ENCODE measurements around the gene GPR4. TPM values are rescaled to one million over a fixed set of nuclear protein-coding genes. Genes with fewer than 3 reads are reported as not detected.

The GPR4 gene
- total RNA-seq, 6 donors from 2014 or later, result 1.0 to 22.1 (median 6.8) TPM

DNA sequence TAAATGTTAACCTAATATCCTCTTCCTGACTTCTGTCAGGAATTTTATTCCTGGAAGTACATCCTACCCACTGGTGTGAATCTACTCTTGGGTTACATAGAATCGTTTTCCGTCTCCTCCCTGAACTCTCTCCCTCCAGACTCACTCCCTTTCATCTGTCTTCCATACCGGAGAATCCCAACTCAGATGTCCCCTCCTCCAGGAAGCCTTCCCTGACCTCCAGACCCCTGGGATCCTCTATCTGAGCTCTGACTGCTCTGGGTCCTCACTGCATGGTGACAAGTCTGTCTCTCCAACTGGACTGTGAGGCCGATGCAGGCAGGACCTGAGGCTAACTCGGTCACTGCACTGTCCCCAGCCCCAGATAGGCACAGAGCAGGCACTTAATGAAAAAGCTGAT is 42.0 kb downstream of the GPR4 start:
- Histone ChIP-seq H3K27me3 (no peaks in the 10 kb centered on the region), H3K27ac (no peak overlapping the region), H3K4me1 (peaks cover 0 to 7% (median 0%) of the 10 kb centered on the region in 4 donors), H3K9me3 (no peaks in the 10 kb centered on the region), H3K36me3 (no peaks in the 10 kb centered on the region), H3K4me3 (no peak overlapping the region)
- TF ChIP-seq POLR2AphosphoS5 (IDR thresholded peaks at IDR 0.05), result no peak
- TF ChIP-seq EP300 (IDR thresholded peaks at IDR 0.05), result no peak
- TF ChIP-seq, protein P1, sequence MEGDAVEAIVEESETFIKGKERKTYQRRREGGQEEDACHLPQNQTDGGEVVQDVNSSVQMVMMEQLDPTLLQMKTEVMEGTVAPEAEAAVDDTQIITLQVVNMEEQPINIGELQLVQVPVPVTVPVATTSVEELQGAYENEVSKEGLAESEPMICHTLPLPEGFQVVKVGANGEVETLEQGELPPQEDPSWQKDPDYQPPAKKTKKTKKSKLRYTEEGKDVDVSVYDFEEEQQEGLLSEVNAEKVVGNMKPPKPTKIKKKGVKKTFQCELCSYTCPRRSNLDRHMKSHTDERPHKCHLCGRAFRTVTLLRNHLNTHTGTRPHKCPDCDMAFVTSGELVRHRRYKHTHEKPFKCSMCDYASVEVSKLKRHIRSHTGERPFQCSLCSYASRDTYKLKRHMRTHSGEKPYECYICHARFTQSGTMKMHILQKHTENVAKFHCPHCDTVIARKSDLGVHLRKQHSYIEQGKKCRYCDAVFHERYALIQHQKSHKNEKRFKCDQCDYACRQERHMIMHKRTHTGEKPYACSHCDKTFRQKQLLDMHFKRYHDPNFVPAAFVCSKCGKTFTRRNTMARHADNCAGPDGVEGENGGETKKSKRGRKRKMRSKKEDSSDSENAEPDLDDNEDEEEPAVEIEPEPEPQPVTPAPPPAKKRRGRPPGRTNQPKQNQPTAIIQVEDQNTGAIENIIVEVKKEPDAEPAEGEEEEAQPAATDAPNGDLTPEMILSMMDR (IDR thresholded peaks at IDR 0.05), result no peak
- TF ChIP-seq POLR2A (IDR thresholded peaks at IDR 0.05), result no peak
- ATAC-seq (ENCODE audit: low FRiP score in 2 of 2) (peak in 1 of 2 donors; percentile 8), DNase-seq (no peak)
- WGBS, 2 donors, result 90 to 97% methylated on average over 5 of the region's 5 CpGs

DNA sequence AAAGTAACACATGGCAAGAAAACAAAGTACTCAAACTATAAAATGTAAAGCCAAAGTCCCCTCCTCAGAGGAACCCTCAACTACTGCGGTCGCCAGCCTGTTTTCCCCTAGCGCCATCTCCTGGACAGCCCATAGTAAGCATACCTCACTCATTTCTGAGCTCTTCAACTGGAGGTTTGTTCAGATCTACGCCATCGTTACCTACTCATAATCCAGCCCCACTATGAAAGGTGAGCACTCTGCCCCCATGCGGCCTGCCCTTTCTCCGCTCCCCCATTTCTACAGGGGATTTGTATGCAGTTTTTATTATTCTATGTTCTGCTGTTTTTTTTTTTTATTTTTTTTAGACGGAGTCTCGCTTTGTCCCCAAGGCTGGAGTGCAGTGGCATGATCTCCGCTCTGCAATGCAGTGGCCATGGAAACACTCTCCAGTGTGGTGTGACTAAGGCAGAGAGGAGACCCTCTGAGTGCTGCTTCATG is 43.6 kb downstream of the GPR4 start:
- peaks cover 0 to 4% (median under 1%) of the 10 kb centered on the region in 4 donors for H3K36me3 ChIP-seq
- no peaks in the 10 kb centered on the region for H3K27me3 ChIP-seq
- TF ChIP-seq, protein P1 (IDR thresholded peaks at IDR 0.05), result peak; percentile 22 to 66 (median 48)
- TF ChIP-seq POLR2A (IDR thresholded peaks at IDR 0.05), result no peak
- peaks cover 0 to 7% (median 0%) of the 10 kb centered on the region in 4 donors for H3K4me1 ChIP-seq
- WGBS, 2 donors, result 47 to 57% methylated on average over 10 of the region's 10 CpGs
- H3K27ac ChIP-seq, result no peak overlapping the region
- no peaks in the 10 kb centered on the region for H3K9me3 ChIP-seq
- peak; percentile 63 to 76 for ATAC-seq (ENCODE audit: low FRiP score in 2 of 2)
- H3K4me3 ChIP-seq, result no peak overlapping the region
- DNase-seq, result peak in 1 of 2 donors; percentile 65

DNA sequence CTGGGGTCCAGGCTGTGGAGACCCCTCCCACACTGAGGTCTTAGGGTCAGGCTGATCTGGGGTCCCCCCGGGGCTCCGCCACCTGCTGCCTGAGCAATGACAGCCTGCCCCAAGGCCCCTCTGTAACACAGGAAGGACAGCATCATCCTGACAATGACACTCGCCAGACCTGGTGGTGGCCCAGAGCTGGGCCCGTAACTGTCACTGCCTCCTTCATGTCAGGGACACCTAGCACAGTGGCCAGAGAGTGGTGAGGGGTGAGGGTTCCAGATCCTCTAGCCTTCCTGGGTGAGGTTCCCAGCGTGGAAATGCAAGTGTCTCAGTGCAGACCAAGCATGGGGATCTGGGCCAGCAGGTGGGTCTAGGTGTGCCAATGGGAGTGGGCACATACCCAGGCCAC is 45.2 kb downstream of the GPR4 start:
- peaks cover 0 to 7% (median 0%) of the 10 kb centered on the region in 4 donors for H3K4me1 ChIP-seq
- no peaks in the 10 kb centered on the region for H3K9me3 ChIP-seq
- H3K4me3 ChIP-seq, result no peak overlapping the region
- H3K27ac ChIP-seq, result no peak overlapping the region
- 91% methylated on average over 4 of the region's 5 CpGs; no CpG with 5 or more reads in 1 of the 2 donors for WGBS, 2 donors
- TF ChIP-seq POLR2AphosphoS5 (IDR thresholded peaks at IDR 0.05) (no peak), POLR2A (IDR thresholded peaks at IDR 0.05) (no peak), EP300 (IDR thresholded peaks at IDR 0.05) (no peak)
- TF ChIP-seq, protein P1 (IDR thresholded peaks at IDR 0.05), result no peak
- peaks cover 0 to 11% (median 6%) of the 10 kb centered on the region in 4 donors for H3K36me3 ChIP-seq
- no peak for DNase-seq
- ATAC-seq (ENCODE audit: low FRiP score in 2 of 2), result peak in 1 of 2 donors; percentile 27
- no peaks in the 10 kb centered on the region for H3K27me3 ChIP-seq

DNA sequence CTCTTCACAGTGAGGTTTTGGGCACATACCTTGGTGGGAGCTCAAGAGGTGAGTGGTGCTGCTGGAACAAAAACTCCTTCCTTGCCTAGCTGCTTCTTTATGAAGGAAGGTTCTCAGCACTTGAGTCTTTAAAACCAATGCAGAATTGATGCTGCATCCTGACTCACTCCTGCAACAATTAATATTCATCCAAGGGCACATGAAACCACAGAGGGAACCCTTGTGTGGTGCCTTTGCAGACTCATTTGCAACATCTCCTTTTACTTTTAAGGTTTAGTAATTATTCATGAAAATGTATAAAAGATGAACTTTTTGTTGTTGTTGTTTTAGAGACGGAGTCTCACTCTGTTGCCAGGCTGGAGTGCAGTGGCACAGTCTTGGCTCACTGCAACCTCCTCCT is 47.5 kb downstream of the GPR4 start:
- ATAC-seq (ENCODE audit: low FRiP score in 2 of 2), result no peak
- H3K4me3 ChIP-seq, result no peak overlapping the region
- 86 to 88% methylated on average over 1 of the region's 1 CpG for WGBS, 2 donors

More for the DNA sequence above, 47.5 kb downstream of the GPR4 start:
- DNase-seq, result no peak
- Histone ChIP-seq H3K4me1 (peaks cover 0 to 7% (median 0%) of the 10 kb centered on the region in 4 donors), H3K27me3 (no peaks in the 10 kb centered on the region), H3K9me3 (no peaks in the 10 kb centered on the region), H3K36me3 (peaks cover 0 to 11% (median 6%) of the 10 kb centered on the region in 4 donors), H3K27ac (no peak overlapping the region)
- TF ChIP-seq, protein P1 (IDR thresholded peaks at IDR 0.05), result no peak
- TF ChIP-seq POLR2AphosphoS5 (IDR thresholded peaks at IDR 0.05) (no peak), EP300 (IDR thresholded peaks at IDR 0.05) (no peak), POLR2A (IDR thresholded peaks at IDR 0.05) (no peak)

Data from upper lobe of left lung (tissue), 6 donors.